CD4-positive, alpha-beta T cell treated with Interleukin-12 subunit alpha and Interleukin-12 subunit beta, for 1 hour (primary cell): ENCODE measurements around the gene NACAD.

Experiments
- DNase-seq: peaks from one replicate; pipeline ENCODE4 v3.0.0-alpha.2; 2020

The NACAD gene

DNA sequence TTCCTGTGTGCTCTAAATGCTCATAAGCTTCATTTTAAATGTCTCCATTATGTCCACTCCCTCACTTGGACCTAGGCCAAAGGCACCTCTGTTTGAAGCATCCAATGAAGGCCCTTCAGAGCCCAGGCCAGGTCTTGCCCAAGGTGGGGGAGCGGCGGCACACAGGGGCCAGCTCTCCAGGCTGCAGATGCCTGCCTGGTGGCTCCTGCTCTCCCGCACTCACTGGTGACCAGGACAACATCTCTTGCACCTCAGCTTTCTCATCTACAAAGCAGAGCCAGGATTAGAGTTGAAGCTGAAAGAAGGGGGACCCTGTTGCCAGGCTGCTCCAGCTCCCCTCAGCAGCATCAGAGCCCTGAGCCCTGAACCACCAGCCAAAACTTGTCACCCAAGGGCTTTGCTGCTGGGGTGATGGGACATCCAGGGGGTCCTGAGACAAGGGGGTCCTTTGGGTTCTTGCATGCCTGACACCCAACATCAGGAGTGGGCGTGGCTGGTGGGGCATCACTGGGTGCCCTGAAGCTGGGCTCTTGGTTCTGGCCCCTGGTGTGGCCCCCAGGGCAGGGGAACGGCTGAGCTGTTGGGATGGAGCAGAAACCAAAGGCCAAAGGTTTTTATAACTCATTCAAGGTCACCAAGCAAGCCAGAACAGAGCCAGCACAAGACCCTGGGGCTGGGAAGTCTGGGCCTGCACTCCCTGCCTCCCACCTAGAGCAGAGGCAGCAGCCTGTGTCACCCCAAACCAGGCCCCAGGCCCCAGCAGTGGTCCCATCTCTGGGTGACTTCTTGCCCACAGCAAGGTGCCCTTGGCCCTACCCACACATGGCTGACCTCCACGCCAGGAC, 1.2 kb downstream of the NACAD start:
- DNase-seq: no peak

DNA sequence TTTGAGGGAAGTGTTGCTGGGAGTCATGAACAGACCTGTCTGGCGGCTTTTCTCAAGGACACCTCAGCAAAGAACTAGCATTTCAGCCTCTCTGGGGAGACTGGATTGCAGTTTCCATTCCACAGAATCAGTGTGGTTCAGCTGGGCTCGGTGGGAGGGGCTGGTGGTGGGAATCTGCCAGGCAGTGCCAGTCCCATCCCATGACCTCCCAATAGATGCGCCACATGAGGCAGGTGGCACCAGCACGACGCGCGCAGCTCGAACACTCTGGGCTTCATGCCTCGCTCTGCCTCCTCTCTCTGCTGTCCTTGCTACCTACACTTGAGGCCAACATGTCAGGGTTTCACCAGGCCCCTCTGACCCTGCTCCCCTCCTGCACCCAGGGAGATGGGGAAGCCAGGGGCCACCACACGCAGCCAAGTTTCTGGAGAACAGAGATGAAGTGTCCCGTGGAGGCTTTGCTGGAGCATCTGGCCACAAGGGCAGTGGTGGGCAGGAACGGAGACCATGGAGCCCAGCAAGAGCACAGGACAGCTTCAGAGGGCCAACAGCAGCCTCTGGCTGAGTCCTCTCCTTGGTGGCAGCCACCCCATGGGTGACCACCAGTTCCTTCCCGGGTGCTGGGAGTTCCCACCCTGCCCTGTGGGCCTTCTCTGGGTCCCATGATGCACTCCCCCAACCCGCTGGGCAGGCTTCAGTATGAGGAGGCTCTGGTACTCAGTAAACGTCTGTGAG, 2.3 kb downstream of the NACAD start:
- no peak for DNase-seq

DNA sequence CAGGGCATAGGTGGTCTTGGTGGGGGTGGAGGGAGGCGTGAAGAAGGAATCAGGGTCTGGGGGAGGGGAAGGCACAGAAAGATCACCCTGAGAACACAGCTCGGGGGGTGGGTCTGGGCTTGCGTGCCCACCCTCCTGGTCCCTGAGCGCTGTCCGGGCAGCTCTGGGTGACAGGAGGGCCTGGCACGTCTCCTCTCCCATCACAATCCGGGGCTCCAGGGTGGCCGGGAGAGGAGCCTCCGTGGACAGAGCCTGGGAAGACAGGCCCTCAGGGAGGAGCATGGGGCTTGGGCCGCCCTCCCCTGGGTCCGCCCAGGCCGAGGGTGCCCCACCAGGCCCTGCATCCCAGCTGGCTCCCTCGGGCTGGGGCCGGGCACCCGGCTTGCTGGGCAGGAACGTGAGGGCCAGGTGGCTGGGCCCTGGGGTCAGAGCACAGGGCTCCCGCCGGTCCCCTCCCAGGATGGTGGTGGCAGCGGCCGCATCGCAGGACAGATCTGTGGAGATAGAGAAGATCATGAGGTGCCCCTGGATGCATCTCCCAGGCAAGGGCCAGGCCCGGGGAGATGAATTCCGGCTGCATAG, 3.1 kb downstream of the NACAD start:
- DNase-seq: no peak

DNA sequence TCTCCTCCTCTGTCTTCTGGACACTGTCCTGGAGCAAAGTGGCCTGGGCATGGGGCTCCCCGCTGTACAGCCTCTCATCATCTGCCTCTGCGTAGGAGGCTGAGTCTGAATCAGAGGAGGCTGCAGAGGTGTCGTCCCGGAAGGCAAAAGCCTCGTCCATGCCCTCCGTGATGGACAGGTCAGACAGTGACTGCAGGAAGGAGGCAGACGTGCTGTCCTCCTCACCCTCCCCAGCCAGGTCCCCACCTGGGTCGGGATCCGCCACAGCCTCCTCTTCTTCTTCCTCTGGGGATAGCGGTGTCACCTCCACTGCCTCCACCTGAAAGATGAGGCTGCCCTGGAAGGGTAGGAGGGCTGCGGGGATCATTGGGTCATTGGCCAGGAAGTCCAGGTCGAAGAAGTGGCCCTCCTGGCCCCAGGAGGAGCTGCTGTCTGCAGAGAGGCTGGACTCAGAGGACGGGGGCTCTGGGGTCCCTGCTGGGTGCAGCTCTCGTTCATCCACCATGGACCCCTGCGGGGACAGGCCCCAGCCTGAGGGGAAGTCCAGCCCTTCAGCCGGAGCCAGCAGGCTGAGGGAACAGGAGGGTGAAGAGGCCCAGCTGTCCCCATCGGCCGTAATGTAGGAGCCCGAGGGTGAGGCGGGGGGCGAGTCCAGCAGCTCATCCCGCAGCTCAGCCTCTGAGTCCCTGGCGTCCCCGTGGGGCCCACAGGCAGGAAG, 3.7 kb downstream of the NACAD start:
- DNase-seq: no peak

DNA sequence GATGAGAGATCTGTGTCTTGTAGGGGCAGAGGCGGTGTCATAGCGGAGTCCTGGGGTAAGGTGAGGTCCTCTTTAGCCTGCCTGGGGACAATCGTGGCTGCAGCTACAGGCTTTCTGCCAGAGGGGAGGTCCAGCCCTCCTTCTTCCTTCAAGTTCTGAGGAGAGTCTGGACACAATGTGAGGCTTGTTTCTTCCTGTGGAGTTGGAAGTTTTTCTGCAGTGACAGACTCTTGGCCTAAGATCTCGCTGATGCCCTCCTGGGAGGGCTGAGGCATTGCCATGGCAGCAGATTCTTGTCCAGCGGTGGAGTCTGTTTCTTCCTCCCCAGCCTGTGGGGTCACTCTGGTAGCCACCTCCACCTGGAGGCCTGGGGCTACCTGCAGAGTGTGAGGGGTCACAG, 4.4 kb downstream of the NACAD start:
- no peak for DNase-seq

DNA sequence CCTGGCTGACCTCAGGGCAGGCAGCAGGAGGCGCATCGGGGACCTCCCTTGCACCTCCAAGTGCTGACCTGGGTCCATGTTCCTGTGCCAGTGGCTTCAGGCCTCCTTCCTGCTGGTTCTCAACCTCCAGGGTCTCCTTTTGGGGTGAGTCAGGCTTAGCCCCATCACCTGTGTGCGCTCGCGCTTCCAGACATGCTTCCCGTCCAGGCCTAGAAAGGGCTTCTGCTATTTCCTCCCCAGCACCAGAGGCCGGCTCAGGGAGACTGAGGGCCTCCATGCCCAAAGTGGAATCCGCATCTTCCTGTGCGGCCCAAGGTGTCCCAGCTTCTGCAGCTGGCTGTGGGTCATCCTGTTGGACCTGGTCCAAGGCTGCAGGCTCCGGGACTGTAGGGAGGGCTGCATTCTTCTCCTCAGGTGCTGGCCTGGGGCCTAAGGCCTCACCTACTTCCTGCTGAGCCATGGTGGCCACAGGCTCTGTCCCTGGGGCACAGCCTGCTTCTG, 5.9 kb downstream of the NACAD start:
- no peak for DNase-seq

DNA sequence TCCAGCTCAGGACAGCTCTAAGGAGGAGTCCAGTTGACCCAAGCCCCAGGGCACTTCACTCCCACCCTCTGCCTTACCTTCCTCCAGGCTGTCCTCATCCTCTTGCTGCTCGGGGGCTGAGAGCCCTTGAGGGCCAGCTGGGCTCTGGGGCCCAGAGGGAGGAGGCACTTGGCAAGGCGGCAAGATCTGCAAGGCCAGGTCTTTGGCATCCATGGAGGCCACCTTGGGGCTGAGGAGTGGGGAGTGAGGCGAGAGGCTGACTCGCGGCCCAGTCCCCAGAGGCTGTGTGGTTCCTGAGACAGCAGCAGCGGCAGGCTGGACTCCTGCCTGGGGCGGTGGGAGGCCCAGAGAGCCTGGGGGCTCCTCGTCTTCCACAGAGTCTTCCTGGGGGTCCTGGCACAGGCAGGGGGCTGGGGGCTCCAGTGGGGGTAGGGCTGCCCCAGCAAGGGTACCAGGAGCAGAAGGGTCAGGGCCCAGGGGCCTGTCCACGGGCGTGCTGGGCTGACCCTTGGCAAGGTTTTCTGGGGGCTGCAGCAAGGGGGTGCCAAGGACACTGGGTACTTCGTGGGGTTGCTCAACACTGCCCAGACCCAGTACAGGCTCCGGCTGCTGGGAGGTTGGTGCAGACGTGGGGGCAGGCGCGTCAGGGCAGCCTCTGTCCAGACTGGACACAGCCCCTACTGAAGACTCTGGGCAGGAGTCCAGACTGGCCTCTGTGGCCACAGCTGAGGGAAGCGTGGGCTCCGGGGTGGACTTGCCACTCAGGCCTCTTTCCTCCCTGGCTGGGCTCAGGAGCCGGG, 6.5 kb downstream of the NACAD start:
- no peak for DNase-seq

DNA sequence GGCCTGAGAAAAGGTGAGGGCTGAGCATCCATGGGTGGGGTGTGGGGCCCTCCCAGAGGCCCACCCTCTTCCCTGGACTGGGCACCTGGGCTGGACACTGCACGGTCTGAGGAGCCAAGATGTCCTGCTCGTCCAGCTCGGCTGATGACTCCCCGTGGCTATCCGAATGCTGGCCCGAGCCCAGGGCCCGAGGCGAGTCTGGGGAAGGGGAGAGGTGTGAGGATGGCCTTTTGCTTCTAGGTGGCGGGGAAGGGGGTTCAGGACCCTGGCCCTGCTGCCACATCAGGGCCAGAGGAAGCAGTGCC, 7.1 kb downstream of the NACAD start:
- DNase-seq: no peak

DNA sequence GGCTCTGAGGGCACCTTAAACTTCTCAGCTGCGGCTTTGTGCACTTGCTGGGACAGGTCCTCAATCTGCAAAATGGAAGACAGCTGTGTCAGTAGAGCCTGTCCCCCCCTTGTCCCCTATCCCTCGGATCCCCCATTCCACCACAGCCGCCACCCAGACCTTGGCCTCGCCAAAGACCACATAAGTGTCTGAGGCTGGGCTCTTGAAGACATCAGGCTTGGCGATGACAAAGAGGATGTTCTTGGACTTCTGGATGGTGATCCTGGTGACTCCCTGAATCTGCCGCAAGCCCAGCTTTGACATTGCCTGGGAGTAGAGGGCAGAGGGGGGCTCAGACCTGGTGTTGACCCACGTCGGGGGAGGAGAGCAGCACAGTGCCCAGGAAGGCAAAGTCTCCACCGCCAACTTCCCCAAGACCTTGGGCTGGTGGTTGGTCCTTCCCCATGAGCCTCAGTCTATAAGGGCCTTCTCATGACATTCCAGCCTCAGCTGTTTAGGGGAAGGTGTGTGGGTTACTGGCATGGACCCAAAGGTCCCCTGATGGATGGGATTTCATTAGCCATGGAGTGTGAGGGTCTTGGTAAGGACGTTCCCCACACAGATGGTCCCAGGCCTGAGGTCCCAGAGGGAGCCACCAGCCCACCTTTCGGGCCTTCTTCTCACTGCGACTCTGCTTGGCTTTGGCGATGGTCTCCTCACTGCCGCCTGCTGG, 7.7 kb downstream of the NACAD start:
- no peak for DNase-seq

DNA sequence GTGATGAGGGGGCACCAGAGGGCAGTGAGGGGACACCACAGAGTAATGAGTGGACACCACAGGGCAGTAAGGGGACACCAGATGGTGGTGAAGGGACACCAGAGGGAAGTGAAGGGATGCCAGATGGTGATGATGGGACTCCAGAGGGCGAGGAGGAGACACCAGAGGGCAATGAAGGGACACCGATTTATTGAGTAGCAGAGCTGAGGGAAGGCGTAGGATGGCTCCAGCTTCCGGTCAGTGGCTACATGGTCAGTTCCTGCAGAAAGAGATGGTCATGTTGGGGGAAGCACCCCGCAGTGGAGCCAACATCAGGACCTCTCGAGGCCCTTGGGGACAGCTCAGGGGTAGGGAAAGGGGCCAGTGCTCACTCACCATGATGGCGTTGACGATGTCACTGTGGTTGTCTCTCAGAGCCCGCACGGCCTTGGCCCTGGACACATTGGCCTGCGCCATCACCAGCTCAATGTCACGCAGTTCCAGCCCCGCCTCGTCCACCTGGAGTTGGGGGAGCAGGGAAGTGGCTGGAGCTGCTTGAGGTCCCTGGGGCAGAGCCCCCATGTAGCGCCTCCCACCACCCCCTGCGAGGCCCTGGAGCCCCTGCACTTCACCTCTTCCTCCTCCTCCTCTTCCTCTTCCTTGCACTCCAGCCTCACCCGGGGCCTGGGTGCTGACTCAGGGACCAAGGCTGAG, 8.4 kb downstream of the NACAD start:
- DNase-seq: no peak

DNA sequence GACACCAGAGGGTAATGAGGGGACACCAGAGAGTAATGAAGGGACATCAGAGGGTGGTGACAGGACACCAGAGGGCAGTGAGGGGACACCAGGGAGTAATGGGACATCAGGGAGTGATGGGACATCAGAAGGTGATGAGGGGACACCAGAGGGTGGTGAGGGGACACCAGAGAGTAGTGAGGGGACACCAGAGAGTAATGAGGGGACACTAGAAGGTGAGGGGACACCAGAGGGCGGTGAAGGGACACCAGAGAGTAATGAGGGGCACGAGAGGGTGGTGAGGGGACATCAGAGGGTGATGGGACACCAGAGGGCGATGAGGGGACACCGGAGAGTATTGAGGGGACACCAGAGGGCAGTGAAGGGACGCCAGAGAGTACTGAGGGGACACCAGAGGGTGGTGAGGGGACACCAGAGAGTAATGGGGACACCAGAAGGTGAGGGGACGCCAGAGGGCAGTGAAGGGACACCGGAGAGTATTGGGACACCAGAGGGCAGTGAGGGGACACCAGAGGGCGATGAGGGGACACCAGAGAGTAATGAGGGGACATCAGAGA, 10.6 kb downstream of the NACAD start:
- DNase-seq: no peak

DNA sequence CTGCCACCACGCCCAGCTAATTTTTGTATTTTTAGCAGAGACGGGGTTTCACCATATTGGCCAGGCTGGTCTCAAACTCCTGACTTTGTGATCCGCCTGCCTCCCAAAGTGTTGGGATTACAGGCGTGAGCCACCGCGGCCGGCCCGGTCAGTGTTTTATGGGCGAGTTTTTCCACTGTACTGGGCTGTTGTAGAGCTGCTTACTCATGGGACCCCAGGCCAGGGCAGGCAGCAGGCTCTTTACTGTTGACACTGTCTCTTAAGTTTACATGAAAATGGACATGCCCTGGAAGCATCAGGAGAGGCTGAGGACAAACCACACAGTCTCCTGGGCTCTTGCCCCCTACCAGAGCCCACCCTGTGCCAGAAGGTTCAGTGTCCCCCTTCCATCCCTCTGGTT, 11.2 kb downstream of the NACAD start:
- no peak for DNase-seq

DNA sequence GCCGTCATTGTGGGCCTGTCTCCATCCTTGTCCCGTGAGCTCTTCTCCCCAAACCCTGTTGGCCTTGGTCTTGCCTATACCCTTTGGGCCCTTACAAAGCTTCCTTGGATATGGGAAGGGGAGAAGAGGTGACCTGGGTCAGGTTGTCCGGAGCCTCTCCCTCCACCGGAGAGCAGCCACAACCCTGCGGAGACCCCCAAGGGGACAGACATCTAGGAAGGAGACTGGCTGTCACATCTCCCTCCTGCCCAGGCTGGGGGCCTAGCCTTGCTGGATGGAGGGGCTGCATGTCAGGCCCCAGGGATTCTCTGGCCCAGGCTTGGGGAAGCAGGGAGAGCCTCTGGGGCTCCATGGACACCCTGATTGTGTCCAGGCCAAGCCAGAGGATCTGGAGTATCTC, 11.8 kb downstream of the NACAD start:
- no peak for DNase-seq

DNA sequence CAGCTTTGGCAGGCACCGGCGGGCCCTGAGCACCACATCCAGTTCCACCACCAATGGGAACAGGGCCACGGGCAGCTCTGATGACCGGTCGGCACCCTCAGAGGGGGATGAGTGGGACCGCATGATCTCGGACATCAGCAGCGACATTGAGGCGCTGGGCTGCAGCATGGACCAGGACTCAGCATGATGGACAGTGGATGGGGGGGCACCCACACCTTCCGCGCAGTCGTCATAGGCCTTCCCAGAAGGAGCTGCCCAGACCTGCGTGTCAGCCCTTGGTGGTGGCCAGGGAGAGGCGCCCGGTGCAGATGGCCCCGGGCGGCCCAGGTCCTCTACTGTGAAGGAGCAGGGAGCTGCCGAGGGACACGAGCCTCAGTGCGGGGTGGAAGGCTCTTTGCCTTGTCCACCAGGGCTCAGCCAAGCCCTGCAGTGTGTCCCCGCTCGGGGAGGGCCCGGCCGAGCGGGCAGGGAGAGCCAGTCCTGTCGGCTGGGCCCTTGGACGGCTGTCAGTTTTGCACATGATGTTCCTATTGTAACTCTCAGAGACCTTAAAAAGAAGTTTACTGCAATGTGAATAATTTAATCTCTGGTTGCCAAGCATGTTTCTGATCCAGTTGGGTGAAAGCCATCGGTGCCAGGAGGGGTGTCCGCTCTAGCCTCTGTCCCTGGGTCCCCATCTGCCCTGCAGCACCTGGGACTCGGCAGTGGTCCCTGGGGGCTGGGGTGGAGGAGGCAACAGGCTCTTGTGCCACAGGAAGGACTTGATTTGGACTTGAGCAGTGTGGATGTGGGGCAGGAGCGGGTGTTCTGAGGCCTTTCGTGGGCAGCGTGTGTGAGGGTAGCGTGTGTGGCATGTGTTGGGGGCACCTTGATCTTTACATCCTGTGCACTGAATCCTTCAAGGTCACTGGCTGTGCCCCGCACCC, 12.6 kb downstream of the NACAD start:
- DNase-seq: no peak

DNA sequence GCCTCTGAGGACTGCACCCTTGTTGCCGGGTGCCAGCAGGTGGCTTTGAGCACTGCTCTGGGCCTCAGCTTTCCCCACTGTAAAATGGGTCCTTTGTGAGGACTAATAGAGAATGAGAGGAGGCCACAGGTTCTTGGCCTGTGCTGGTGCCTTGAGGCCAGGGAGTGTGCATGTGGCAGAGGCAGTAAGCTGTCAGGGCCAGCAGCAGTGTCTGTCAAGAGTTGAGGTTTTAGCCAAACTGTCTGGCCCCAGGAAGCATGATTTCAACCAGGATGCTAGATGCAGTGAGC, 13.5 kb downstream of the NACAD start:
- DNase-seq: no peak

DNA sequence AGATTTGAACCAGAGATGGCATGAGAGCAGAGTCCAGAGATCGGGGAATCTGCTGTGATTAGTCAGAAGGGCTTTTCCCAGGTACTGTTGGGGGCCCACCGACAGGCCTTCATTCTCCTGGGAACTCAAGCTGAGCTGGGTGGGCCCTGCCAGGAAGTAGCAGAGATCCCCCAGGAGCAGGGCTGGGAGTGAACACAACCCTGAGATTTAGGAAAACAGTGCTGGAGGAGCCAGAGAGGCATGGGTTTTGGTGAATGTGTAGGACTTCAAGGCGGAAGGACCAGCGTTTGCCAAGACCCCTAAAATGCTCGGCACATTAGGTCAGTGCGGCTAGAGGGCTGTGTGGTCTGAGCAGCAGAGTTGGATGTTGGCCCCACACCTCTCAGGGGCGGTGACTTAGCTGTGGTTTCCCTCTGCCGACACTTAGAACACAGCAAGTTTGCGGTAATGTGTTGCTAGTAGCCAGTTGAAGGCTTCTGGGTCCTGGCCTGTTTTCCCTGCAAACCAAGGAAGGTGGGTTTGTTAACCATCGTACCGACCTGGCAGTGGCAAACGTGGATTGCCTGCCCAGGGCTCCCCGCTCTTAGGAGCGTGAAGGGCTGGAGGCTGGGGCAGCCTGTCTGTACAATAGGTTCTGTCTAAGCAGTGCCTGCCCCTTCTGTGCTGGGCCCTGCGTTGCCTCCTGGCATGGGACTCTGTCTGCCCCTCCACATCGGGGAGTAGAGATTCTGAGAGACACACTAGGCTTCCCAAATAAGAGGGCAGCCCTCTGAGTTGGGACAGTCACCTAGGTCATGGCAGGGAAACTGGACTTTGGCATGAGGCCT, 14.0 kb downstream of the NACAD start:
- no peak for DNase-seq

DNA sequence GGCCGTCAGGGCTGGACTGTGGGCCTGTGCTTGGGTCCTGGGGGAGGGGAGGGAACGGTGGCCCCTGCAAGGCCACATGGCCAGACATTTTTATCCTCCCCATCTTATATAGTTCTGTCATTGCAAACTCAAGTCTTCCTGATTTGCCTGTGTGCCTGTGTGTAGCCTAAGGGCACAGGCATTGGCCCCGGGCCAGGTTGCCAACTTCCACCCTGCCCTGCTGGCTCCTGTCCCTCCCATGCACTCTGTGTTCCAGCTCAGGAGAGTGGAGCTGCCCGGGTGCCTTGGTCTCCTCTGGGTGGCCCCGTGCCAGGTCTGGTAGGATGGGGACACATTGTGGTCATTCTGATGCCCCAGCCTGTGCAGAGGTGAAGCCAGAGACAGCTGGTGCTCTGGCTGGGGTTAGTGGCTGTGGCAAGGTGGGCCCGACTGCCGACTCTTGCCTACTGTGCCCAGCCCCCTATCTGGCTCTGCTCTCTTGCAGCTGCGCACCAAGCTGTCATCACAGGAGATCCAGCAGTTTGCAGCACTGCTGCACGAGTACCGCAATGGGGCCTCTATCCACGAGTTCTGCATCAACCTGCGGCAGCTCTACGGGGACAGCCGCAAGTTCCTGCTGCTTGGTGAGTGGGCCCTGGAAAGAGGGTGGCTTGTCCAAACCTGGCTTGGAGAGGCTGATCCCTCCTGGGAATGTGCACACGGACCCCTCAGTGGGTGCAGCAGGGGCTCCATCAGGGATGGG, 14.8 kb downstream of the NACAD start:
- DNase-seq: no peak

DNA sequence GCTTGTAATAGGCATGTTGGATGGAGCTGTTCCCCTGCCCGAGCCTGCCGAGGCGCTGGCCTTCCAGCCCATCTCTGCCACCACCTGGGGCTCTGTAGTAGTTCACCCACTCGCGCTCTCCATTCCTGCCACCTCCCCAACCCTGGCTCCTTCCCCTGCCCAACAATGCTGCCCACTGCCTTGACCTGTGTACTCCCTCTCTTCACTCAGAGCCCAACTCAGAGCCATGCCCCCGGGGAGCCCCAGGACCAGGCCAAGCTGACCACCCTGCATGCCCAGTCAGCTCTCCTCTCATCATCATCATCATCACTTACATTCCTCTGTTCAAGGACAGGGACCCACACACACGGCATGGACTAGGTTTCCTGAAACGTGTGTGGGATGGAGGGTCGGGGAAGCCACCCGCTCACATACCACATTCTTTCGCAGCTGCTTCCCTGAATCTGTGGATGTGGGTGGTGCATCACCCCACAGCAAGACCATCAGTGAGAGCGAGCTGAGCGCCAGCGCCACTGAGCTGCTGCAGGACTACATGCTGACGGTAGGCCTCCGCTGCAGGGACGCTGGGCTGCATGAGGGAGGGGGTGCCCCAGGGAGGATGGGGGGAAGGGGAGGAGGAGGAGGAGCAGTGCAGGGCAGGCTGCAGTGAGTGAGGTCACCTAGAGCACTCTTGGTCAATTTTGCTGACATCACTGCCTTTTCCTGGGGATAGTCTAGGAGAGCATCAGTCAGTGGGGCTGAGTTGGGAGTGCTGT, 15.6 kb downstream of the NACAD start:
- DNase-seq: no peak
